22Rv1 (cell line): Measurements from ENCODE around the gene CYP11A1.

Source experiments
- ZFX ChIP-seq: fragments of 450-650 bp; IDR thresholded peaks from 2 replicates; pipeline ENCODE4 v1.6.1; 2017; ENCODE audit warnings: antibody characterized with exemption, borderline replicate concordance
- TF ChIP-seq, protein P1 (sequence below): fragments of 450-650 bp; IDR thresholded peaks from 2 replicates; pipeline ENCODE4 v1.5.1; 2017; ENCODE audit warnings: mild to moderate bottlenecking

DNA sequence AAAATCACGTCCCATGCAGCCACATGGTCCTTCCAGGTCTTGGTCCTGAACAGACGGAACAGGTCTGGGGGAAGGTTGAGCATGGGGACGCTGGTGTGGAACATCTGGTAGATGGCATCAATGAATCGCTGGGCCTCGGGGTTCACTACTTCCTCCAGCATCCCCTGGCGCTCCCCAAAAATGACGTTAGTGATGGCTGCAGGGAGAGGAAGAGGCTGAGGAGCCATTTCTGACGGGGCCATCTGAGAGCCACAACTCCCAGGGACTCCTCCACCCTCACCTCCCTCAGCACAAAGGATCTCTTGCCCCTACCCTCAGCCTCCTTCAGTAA, 23.7 kb downstream of the CYP11A1 start:
- TF ChIP-seq, protein P1, sequence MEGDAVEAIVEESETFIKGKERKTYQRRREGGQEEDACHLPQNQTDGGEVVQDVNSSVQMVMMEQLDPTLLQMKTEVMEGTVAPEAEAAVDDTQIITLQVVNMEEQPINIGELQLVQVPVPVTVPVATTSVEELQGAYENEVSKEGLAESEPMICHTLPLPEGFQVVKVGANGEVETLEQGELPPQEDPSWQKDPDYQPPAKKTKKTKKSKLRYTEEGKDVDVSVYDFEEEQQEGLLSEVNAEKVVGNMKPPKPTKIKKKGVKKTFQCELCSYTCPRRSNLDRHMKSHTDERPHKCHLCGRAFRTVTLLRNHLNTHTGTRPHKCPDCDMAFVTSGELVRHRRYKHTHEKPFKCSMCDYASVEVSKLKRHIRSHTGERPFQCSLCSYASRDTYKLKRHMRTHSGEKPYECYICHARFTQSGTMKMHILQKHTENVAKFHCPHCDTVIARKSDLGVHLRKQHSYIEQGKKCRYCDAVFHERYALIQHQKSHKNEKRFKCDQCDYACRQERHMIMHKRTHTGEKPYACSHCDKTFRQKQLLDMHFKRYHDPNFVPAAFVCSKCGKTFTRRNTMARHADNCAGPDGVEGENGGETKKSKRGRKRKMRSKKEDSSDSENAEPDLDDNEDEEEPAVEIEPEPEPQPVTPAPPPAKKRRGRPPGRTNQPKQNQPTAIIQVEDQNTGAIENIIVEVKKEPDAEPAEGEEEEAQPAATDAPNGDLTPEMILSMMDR: no peak
- no peak for TF ChIP-seq ZFX
